Measurements from ENCODE around the gene TIMP1.

- TF ChIP-seq POLR2A (IDR thresholded peaks at IDR 0.05) (no peak), CTCF (IDR thresholded peaks at IDR 0.05) (no peak), POLR2AphosphoS5 (IDR thresholded peaks at IDR 0.05) (no peak)
Measured at GRCh38 chrX:47612418-47612817, 30.2 kb downstream of the TIMP1 start.
